GM18870 (cell line): ENCODE measurements around the gene HCFC2.

Experiments used
- ATAC-seq: cut with Tn5 transposase; IDR thresholded peaks from one replicate; pipeline ENCODE4 v1.9.1; 2021; ENCODE audit warnings: moderate library complexity; ENCODE audit not compliant: unreplicated experiment

HCFC2 gene

GRCh38 chr12:104056419-104056972 lies 7.8 kb upstream of the HCFC2 start:
- ATAC-seq: no peak

GRCh38 chr12:104057771-104058197 lies 6.5 kb upstream of the HCFC2 start:
- ATAC-seq: no peak

- no peak for ATAC-seq
Observed at GRCh38 chr12:104058802-104059201, 5.5 kb upstream of the HCFC2 start.

DNA sequence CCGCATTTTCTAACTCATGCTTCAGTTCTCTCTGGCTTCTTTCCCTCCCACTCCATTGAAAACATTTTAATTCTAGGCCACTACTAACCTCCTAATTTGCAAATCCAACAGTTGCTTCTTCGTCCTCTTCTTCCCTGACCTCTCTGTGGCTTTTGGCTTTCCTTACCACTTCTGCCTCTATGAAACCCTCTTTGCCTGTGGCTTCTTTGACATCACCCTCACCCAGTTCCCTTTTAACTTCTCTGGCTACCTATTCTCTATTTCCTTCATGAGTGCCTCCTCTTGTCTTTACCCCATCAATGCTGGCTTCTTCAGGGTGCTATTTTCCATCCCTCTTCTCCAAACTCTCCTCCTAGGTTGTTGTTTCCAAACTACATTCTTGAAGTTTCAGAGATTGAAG lies 4.4 kb upstream of the HCFC2 start:
- ATAC-seq: no peak

- no peak for ATAC-seq
Observed at GRCh38 chr12:104060791-104061190, 3.5 kb upstream of the HCFC2 start.

DNA sequence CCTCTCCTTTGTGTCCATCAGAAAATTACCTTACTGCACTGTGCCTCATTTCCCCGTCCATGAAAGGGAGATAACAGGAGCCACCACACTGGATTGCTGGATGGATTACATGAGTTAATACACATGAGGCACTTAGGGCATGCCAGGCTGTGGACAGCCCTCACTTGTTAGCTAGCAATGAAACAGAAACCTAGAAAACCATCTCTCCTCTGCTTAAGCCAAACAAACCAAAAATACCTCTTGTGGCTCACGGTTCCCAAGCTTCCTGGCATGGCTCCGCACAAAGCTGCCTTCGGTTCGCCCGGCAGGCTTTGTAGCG lies 660 bp upstream of the HCFC2 start:
- peak; percentile 30 for ATAC-seq

DNA sequence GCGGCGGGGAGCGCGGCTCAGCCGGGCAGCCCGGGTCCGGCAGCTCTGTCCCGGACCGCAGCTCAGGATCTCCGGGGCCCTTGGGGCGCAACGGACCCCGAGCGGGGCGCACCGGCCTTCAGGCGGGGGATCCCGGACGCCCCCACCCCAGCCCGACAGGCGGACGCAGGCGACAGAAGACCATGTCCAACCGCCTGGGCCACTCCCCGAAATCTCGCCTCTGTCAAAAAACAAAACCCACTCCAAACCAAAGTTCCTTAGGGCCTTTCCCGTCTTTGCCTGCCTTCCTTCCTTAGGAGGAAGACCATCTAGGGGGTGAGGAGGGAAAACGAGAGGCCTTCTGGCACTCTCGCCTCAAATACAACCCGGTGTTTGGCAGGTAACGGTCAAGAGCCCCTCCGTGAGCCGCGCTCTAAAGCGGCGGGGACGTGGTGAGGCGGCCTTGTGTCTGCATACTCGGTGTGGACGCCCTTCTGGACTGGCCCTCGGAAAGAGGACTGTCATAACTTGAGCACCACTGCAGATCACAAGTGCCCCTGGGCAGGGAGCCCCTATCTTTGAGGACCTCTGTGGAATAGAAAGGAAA lies 604 bp downstream of the HCFC2 start:
- ATAC-seq: peak; percentile 15

- no peak for ATAC-seq
Observed at GRCh38 chr12:104072099-104072498, 7.8 kb downstream of the HCFC2 start.

- ATAC-seq: no peak
Observed at GRCh38 chr12:104073699-104074098, 9.4 kb downstream of the HCFC2 start.

- ATAC-seq: no peak
Observed at GRCh38 chr12:104079024-104079423, 14.7 kb downstream of the HCFC2 start.

- no peak for ATAC-seq
Observed at GRCh38 chr12:104080764-104081163, 16.4 kb downstream of the HCFC2 start.

DNA sequence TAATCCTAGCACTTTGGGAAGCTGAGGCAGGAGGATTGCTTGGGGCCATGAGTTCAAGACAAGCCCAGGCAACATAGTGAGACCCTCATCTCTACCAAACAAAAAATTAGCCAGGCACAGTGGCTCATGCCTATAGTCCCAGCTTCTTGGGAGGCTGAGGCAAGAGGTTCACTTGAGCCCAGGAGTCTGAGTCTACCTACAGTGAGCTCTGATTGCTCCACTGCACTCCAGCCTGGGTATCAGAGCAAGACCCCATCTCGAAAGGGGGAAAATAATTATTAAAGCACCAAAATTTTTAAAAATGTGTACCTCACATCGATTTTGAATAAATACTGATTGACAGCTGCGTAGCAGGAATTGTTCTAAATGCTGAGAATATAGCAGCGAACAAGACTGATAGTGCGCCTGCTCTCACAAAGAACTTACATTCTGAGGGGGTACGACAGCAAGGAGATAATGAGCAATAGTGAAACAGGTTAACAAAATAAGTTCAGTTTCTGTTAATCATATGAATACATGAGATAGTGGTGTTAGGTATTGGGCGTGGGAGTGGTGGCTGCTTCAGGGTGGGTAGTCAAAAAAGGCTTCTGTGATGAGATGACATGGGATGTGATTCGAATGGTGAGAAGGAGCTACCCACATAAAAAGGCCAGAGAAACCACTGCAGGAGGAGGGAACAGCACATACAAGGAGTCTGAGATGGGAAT lies 19.6 kb downstream of the HCFC2 start:
- ATAC-seq: peak; percentile 79

DNA sequence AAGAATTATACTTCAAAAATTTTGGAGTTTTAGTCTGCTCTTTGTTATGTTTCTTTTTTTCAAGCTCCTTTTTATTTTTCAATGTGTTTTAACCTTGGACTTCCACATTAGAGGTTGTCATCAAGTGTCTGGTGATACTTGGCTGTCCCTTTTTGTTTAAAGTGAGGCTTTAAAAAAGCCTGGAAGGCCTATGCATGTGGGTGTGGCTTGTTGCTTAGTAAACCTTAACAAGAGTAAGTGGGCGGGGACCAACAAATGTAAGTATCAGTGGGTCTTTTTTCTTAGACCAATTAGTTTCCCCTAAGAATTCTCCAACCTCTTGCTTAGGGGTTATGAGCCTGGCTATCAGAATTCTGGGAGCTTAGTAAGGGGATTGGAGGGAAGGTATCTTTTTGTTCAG lies 26.4 kb downstream of the HCFC2 start:
- ATAC-seq: no peak

GRCh38 chr12:104091136-104091535 lies 26.8 kb downstream of the HCFC2 start:
- no peak for ATAC-seq

DNA sequence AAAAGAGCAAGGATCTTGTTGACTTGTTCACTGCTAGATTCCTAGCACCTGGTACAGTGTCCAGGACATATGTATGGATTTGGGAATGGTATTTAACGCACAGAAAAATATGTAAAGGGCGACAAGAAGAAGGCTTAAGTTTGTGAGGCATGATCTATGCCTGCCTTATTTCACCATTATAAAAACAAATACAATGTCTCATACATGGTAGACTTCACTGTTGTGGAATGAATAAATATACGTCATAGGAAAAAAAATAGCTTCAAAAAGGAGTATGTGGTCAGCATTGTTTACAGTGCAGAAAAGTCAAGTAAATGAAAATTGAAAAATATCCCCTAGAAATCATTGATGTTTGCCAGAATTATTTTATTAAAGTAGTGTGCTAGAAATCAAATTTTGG lies 30.0 kb downstream of the HCFC2 start:
- ATAC-seq: no peak

DNA sequence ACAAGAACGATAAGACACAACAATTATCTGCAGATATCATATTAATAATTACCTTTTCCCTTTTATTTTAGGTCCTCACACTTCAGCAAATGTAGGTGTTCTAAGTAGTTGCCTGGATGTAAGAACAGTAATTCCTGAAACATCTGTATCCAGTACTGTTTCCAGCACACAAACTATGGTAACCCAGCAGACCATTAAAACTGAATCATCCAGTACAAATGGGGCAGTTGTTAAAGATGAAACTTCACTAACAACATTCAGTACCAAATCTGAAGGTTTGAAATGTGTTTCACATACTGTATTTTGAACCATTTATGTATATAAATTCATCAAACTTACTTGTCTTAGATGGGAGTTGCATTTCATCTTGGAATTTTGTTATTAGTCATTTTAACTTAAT lies 31.0 kb downstream of the HCFC2 start:
- no peak for ATAC-seq

DNA sequence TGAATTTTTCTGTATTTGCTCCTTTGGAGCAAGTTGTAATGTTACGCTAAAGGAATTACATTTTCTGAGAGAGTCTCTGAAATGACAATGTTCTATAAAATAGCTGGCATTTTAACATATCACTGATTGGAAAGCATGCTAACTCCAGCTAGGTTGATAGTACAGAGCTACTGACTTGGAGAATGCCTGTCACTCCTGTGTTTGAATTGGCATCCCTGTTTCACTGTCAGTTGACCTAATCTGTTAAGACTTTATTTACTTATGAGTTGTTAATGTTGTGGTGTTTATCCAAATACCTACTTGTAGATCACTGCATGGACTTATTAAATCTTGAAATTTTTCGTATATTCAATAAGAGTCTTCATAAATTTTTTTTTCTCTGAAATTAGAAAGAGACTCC lies 33.6 kb downstream of the HCFC2 start:
- ATAC-seq: no peak

GRCh38 chr12:104105461-104105860 lies 41.1 kb downstream of the HCFC2 start:
- no peak for ATAC-seq

DNA sequence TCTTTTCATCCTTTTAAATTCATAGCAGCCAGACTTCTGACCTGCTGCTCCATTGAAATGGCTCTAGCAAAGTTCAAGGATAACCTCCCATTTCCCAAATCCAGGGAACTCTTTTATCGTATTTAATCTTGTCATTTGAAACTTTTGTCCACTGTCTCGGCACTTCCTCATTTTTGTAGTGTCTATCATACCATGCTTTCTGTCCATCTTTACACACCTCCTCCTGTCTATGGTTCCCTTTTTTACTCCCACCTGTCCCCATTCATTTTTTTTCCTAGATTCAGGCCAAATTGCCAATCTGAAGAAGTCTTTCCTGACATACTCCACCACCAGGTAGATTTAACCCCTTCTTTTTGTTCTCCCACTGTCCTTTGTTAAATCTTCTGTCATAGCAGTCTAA lies 42.6 kb downstream of the HCFC2 start:
- no peak for ATAC-seq

DNA sequence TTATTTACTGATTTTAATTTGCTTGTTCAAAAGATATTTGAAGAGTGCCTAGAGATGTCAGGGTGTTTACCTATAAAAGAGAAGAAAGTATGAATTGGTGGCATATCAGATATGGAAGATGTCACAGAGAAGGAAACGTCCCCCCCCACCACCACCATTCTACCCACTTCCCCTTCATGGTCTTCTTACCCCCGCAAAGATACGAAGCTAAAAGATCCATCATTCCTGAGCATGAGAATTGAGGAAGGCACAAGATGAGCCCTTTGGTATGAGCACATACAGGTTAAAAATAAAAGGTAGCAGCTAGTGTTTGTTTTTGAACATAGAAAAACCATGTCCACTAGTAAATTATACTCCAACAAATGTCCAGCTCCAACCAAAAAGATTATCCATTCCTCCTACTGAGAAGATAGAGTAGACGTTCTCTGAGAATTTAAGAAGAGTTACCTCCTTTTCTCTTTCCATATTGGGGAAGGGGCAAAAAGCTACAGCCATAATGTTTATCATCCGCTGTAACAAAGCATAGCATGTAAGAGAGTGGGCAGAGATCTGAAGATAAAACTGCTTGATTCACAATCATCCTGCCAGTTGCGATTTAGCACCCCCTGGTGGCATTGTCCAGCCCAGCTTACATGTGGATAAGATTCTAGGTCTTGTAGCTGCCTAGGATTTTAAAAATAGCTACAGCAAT lies 44.6 kb downstream of the HCFC2 start:
- ATAC-seq: no peak

- ATAC-seq: no peak
Observed at GRCh38 chr12:104109446-104110271, 45.3 kb downstream of the HCFC2 start.
